Esophagus mucosa (tissue), 1 donor: ENCODE results near the gene CEP126. TPM values are rescaled to one million over a fixed set of nuclear protein-coding genes. Genes with fewer than 3 reads are reported as not detected.

Experiments used
- ATAC-seq: fragments of 200-7000 bp; cut with Tn5 transposase; one replicate; pipeline ENCODE4 v1.9.1; 2020
- total RNA-seq: library from RNA; stranded (reverse); gene quantifications from one replicate; pipeline ENCODE4 v1.2.4, GENCODE V29; 2023
- donor health status: DM: yes; HTN: yes; CAD: no.

Gene CEP126
- total RNA-seq, 1 donor from 2014 or later = 1.2 TPM

DNA sequence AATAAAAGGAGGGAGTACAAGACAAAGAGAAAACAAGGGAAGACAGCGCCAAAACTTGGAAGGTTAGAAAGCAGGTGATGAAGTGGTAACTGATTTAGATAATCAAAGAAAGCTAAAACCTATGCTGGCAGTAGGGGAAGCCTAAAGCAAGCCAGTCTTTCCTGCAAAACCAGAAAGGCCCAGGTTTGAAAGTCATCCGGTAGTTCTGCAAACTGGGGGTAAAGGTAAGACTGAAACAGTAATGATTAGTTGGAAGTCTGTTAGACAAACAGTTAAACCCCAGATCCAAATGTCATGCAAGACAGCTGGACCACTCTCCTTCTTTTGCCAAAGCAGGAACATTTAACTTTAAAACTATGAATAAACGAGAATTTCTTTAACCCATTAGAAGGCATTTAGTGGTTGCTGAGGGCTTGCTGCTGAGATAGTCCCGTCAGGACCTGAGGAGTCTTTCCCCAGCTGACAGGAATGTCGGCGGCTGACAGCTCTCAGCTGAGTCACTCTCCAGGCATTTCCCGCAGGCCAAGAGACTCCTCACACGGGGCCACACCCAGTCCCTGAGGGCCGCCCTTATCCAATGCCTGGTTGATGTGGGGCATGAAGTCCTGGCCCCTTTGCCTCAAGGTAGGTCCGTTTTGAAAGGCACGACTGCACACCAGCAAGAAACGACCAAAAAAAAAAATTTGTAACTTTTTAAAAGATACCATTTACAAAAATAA, 96.1 kb downstream of the CEP126 start:
- peak; percentile 91 for ATAC-seq

DNA sequence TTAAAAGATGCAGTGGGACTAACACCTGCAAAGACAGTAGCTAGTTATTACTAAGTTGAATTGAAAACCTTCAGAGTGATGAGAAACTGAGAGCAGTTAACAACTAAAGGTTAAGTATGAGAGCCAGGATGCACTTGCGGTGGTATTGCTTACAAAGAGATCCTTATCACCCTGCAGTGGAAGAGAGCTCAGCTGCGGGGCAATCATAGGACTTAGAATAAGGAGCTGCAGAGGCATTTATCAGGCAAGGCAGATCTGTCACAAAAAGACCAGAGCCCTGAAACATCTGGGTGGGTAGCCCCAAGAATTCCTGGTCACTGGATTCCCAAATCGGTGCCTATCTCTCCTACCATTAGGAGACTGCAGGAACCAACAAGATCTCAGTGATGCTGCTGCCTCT, 98.1 kb downstream of the CEP126 start:
- no peak for ATAC-seq

DNA sequence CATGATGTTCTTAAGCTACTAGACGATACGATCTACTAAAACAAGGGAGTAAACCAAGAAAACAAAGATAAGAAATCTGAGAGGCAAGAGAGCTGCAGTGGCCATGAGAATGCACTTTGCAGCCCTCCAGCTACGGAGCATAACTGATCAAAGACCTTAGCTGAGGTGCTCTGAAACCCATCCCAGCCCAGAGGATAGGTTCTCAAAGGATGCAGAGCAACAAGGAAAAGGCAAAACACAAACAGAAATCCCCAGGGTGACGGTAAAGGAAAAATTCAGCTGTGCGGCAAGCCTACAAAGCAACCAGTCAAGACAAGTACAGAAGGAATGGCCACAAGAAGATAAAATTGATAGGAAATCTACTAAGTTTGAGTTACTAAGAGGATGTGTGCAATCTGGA, 99.9 kb downstream of the CEP126 start:
- ATAC-seq = no peak

DNA sequence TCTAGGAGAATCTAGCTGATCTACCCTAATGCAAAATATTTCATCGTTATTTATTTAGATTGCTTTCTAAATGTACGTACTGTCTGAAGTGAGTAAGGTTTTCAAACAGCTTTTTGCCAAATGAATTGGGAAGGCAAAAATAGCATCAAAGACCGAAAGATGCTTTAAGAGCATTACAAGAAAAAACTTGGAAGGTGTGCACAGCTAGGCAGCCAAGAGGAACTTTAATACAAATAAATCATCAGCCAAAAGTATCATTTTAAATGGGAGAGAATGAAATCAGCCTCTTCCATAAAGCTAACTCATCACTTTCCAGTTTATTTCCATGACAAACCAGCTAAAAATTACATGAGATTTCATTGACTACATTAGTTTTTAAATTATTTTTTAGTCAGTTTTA, 102.2 kb downstream of the CEP126 start:
- ATAC-seq = no peak

DNA sequence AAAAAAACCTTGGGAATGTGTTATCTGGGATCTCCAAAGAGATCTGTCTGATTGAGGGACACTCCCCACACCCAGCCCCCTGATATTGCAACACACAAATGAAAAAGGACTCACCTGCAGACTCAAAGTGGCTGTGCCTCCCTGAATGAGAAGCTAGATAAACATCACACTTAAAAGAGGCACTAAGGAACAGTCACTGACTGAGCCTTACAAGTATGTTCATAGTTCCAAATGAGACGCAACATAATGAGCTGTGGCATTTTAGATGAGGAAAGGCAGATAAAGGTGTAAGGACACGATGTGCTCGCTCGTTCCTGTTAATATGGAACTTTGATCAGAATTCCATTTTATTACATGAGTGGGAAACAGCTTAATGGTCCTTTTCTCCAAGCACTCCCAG, 111.4 kb downstream of the CEP126 start:
- no peak for ATAC-seq

DNA sequence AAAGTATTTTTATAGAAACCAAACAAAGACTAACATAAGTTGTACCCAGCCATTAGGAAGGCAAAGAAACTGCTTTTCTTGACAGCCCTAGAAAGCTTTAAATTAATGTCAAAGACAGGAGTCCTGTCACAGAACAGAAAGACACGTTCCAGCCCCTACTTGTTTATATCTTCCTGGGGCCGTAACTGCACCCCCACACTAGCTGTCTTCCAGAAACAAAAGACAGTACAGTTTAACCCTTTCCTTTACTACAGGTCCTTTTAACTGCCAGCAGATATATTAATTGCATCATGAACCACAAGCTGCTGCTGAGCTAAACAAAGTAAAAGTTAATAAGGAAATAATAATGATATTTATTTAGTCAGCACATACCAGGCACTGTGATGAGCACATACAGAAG, 112.1 kb downstream of the CEP126 start:
- peak; percentile 51 for ATAC-seq

DNA sequence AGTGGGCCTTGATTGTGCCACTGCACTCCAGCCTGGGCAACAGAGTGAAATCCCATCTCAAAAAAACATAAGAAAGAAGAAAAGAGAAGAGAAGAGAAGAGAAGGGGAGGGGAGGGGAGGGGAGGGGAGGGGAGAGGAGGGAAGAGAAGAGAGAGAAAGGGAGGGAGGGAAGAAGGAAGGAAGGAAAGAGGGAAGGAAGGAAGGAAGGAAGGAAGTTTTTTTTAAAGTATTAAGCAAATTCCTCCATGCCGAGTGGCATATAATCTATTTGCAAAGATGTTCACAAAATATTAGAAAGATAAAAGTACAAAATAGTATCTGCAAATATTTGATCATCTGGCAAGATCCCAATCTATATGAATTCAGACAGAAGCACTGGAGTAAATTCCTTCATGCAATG, 121.9 kb downstream of the CEP126 start:
- no peak for ATAC-seq

DNA sequence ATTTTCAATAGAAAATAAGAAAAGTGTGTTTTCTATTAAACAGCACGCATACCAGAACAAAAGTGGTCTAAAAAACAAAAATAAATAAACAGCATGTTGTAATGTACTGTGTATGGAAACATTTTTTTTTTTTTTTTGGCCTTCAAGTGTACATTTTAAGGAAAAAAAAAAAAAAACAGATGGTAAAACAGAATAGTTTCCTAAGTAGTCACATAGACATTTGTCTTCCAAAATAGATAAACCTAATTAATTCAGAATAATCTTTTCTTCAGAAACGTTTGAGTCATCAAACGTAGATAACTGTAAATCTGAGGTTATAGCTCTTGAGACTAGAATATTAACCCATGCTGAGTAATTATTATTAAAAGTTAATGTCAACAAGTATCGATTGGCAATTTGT, 132.0 kb downstream of the CEP126 start:
- no peak for ATAC-seq

DNA sequence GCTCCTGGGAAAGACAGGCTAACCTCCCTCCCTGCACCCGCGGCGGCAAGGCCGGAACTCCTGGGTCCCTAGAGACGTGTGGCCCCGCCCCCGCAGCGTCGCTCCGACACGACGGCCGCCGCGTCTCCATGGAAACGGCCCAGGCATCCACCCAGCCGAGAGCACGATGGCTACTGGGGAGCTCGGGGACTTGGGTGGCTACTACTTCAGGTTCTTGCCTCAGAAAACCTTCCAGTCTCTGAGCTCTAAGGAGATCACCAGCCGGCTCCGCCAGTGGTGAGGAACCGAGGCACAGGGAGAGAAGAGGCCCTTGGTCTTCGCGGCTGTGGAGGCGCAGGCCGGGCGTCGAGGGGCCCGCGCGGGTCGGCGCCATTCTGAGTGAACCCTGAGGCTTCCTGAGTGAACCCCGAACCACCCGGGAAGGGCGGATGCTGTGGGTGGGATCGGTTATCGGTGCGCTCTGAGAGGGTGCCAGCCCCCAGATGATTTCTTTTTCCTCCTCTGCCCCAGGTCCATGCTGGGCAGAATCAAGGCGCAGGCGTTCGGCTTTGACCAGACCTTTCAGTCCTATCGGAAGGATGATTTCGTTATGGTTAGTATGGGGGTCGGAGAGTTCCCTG, 132.6 kb downstream of the CEP126 start, which contains the start of gene CFAP300:
Gene CFAP300, plus strand, starts transcription at position 133 of the 620 bp plus-strand sequence. Its CDS starts 34 bp downstream, at position 167.
- peak; percentile 83 for ATAC-seq

Other genes with a start within 250 kb of the CEP126 start
- gene ANGPTL5, start 1.5 kb downstream of the CEP126 start, total RNA-seq = not detected
- gene CFAP300, start 132.4 kb downstream of the CEP126 start, total RNA-seq = 0.80 TPM
- gene YAP1, start 195.4 kb downstream of the CEP126 start, total RNA-seq = 95.2 TPM